HG03103 (cell line): ENCODE data around the gene LAIR2.

Experiments used
- ATAC-seq: cut with Tn5 transposase; IDR thresholded peaks from one replicate; pipeline ENCODE4 v1.9.1; 2021; ENCODE audit warnings: low read depth; ENCODE audit not compliant: unreplicated experiment

LAIR2 gene

DNA sequence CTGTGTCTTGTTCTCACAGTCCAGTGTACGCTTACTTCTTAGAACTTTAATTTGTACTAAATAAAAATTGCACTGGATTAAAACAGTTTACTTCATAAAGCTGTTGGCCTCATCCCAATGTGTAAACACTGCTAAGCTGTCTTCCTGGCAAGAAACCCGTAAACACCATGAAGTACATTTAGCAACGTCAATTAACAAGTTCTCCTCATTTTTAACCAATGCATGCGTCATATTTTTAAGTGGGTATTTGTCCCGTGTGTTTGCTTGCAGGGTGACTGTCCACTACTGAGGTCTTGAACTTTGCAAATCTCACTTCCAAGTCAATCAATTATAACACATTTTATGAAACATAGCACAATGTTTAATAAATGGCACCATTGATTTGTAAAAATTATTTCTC, 28.2 kb downstream of the LAIR2 start:
- no peak for ATAC-seq

DNA sequence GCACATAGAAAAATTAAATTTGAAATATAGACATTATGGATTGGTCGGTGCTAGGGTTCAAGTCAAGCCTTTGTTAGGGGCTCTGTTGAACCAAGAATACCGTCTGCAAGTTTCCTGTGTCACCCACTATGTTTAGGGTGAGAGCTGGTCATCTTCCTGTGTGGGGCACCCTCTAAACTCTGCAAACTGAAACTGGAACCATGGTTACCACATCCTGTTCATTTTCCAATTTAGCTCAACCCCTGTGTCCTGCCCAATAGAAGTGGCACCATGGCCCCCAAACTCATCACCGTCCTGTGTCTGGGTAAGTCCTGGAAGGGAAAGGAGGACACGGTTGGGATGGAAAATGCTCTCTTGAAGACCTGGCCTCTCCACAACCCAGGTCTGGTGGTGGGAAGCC, 29.9 kb downstream of the LAIR2 start:
- no peak for ATAC-seq

DNA sequence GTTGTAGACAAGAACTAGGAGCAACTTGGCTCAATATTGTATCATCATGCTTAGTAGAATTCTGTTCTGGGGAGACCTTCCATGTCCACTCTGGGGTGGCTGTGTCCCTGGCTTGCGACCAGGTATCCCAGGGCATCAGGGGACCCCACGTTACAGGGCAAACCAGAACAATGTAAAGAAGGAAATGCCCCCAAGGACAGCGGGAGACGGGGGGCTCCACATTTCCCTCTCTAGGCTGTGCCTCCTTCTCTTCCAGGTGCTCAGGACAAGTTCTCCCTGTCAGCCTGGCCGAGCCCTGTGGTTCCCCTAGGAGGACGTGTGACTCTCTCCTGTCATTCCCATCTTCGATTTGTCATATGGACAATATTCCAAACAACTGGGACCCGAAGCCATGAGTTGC, 30.8 kb downstream of the LAIR2 start:
- no peak for ATAC-seq

DNA sequence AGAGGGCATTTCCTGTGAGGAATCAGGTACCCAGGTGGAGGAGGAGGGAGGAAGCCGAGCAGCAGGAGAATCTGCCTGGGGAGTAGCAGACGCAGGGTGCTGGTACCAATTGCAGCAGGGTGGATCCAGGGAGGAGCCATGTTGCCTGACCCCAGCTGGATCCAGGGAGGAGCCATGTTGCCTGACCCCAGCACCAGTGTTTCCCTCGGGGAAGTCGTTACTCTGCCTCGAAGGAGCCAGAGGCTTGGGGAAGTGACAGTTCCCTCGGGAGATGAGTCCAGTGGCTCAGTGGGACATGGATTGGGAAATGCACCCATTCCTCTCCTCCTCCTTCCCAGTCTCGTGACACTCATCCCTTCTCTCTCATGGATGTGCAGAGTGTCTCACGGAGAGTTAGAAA, 31.5 kb downstream of the LAIR2 start:
- no peak for ATAC-seq

DNA sequence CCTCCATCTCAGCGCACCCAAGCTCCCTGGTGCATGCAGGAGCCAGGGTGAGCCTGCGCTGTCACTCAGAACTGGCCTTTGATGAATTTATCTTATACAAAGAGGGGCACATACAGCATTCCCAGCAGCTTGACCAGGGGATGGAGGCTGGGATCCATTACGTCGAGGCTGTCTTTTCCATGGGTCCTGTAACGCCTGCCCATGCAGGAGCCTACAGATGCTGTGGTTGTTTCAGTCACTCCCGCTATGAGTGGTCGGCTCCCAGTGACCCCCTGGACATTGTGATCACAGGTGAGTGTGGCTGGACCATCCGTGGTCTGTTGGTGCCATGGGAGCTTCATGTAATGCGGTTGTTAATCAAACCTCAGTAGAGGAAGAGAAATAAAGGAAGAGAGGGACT, 33.0 kb downstream of the LAIR2 start:
- no peak for ATAC-seq

DNA sequence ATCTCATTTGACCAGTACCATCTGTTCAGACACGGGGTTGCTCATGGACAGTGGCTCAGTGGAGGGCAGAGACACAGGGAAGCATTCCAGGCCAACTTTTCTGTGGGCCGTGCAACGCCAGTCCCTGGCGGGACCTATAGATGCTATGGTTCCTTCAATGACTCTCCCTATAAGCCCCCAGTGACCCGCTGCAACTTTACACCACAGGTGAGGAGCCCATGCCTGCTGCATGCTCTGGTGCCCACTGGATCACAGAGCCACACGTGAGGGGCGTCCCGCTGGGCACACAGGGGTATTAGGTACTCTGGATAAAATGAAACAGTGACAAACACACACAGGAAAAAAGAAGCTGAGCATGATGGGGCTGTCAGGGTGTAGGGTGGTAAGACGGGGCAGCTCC, 34.3 kb downstream of the LAIR2 start:
- no peak for ATAC-seq

DNA sequence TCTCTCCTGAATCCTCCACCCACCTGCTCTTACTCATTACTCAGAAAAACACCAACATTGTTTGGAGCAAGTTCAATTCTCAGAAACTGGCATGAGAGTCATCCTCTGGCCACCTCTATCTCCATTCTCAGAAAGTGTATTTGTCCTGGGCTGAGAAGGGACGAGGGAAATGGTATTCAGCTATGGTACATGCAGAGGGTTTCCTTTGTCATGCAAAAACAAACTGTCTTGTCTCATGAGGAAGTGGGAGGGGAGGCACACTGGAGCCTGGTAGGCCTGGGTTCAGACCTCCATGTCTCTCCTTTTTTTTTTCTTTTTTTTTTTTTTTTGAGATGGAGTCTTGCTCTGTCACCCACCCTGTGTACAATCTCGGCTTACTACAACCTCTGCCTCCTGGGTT, 39.1 kb downstream of the LAIR2 start:
- no peak for ATAC-seq

DNA sequence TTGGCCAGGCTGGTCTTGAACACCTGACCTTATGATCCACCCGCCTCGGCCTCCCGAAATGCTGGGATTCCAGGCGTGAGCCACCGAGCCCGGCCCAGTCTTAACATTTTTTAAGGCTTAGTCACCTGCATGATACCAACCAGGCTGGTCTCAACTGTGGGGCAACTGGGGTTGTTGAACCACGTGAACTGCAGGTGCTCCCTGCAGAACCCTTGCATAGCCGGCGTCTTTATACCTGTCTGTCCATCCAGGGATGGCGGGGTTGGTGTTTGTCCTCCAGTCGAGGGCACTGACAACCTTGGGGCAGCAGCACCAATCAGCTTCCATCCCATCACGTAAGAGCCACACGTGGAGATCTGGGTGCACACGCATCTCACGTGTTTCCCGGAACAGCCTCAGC, 46.2 kb downstream of the LAIR2 start:
- ATAC-seq: no peak

DNA sequence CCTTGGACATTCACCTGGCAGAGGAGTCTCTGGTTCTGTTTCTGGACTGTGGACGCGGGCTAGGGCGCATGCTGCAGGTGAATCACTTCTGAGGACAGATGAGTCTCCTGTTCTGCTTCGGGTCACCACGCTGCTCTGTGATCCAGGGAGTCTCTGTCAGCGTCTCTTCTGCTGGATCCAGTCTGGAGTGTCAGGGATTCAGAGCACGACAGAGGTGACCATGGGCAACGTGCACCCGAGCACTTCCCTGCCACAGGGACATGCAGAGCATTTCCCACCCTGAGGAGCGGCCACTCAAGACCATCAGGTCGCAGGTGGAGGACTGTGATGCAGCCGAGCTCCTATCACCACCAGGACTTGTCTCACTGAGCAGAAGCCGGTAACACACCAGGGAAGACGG, 46.6 kb downstream of the LAIR2 start:
- no peak for ATAC-seq

DNA sequence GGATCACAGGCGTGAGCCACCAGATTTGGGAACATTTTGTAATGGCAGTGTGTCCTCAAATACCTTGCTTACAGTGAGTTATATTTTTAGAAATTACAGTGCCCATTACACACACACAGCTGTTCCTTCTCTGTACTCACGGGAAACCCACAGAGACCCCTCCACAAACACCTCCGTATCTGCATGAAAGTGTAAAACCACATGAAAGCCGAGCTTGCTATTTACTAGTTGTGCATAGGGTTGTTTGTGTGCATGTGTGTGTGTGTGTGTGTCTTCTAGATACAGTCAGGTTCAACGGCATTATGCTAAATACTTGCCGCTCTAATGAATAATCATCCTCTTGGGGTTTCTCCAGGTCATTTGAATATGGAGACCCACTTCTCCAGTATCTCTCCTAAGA, 48.7 kb downstream of the LAIR2 start:
- no peak for ATAC-seq

DNA sequence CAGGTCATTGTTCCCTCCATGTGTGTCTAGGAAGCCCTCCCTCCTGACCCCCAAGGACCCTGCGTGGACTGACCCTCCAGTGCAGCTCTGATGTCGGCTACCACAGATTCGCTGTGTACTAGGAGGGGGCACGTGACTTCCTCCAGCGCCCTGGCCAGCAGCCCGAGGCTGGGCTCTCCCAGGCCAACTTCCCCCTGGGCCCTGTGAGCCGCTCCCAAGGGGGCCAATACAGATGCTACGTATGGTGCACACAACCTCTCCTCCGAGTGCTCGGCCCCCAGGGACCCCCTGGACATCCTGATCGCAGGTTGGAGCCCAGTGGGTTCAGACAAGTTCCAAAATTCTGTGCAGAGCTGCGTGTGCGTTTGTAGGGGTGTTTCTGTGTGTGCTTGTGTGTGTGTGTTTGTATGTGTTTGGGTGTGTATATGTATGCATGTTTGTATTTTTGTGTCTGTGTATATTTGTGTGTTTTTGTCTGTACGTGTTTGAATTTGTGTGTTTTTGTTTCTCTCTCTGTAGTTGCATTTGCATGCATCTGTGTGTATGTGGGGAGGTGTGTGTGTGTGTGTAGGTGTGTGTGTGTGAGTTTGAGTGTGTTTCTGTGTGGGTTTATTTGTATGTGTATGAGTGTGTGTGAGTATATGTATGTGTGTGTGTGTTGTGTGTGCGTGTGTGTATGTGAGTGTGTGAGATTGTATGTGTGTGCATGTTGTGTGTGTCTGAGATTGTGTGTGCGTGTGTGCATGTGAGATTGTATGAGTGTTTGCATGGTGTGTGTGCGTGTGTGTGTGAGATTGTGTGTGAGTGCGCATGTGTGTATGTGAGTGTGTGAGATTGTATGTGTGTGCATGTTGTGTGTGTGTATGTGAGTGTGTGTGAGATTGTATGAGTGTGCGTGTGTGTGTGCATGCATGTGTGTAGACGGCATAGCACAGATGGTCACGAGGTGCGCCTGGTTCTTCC, 49.6 kb downstream of the LAIR2 start:
- no peak for ATAC-seq

DNA sequence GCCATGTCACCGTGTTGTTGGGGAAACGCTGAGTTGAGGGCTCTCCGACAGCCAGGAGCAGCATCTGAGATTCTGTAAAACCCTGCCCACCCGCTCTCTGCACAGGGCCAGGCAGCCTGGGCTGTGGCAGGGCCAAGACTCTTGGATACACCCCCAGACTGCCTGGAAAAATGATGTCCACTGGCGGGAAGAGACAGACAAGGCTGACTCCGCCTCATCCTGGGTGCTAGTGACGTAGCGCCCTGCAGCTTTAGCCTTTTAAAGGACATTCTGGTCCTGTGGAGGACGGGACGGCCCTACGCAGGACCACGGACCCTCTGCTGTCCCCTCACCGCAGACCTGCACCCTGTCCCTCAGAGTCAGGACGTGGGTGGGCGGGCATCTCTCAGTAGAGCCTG, 50.3 kb downstream of the LAIR2 start:
- ATAC-seq: no peak

DNA sequence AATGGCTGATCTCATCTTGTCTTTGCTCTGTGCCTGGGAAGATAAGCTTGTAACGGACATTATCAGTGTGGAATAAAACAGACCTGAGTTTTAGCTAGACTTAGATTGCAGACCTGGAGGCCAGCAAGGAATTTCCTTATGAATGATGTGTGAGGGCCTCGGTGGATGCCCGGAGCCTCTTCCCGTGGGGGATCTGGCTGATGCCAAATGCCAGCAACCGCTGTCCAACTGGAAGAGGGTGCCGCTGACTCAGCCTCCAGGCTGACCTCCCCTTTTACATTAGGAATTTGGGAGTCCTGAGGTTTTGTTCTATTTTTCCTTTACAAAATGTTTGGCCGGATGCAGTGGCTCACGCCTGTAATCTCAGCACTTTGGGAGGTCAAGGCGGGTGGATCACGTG, 51.4 kb downstream of the LAIR2 start:
- no peak for ATAC-seq

DNA sequence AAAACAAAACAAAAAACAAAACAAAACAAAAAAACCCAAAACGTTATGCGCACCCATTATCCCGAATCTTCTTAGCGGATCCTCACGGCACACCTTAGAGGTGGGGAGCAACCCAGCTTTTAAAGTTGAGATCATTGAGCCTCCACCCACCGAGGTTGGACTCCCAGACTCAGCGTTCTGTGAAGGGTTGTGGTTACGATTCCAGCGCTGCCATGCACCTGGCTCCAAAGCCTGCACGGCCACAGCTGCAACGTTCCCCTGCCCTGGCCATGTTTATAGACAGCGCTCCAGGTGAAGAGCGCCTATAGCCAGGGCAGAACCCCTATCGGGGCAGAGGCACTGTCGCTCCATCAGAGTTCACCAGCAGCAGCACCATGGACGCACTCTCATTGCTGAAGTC, 52.3 kb downstream of the LAIR2 start:
- ATAC-seq: no peak

DNA sequence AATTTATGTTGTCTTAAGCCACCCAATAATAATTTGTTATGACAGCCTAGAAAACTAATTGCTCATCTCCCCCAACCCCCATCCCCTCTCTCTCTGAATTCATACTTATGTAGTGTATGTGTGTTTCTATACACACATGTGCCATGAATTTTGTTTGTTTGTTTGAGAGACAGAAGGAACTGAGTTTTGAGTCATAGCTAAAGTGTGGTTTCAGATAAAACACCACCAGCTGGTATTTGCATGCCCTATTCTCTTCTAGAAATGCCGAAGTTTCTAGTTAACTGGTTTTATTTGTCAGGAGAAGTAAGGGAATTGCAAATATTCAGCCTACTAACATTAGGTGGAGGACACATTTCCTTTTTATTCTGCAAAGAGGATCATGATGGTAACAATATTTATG, 53.6 kb downstream of the LAIR2 start:
- no peak for ATAC-seq

DNA sequence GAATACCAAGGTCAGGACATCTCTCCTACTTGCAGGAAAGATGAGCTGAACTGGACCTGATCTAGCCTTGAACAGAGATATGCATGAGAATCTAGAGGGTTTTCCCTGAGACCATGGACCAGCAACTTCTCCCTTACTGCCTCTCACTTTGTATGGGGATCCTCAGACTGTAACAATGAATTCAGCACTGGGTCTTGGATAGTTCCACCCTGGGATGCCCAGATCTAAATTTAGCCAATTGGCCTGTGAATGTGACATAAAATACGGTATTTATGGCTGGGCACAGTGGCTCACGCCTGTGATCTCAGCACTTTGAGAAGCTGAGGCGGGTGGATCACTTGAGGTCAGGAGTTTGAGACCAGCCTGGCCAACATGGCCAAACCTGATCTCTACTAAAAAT, 55.7 kb downstream of the LAIR2 start:
- no peak for ATAC-seq
